ENCODE results near the gene CHD2. TPM values are rescaled to one million over a fixed set of nuclear protein-coding genes. Genes with fewer than 3 reads are reported as not detected.

CHD2 gene
- total RNA-seq, 1 experiment from 2014 or later = 120 TPM

DNA sequence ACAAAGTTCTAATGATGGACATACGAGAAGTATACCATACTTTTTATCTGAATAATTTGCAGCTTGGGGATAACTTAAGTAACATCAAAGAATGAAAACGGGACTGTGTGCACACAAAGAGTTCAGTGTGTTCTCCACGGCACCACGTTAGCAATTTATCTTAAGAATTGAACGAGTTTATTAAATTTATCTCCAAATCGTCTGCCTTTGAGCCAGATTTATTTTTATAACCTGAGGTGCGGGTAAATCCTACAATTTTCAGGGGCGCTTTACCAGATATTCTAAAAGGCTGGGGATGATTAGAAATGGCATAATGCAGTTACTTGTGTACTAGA, 3.5 kb downstream of the CHD2 start:
- H3K27me3 ChIP-seq (ENCODE audit: insufficient read depth, low read depth) = no peaks in the 10 kb centered on the region
- intact Hi-C loops (cut with micrococcal nuclease; ENCODE audit: unreplicated experiment) = no loop called here
- peaks cover 42% of the 10 kb centered on the region for H3K4me1 ChIP-seq (replicated peaks; ENCODE audit: insufficient read depth)
- H3K36me3 ChIP-seq (ENCODE audit: low read depth) = peaks cover 50% of the 10 kb centered on the region
- no peak overlapping the region for H2AFZ ChIP-seq
- no peaks in the 10 kb centered on the region for H3K9me2 ChIP-seq (ENCODE audit: insufficient read depth)
- POLR2A ChIA-PET (ENCODE audit: unreplicated experiment) = interaction anchor here (0.5 to 1.3 kb wide), 6 partner anchors 14 to 102 kb away, joined by 3 to 11 read pairs (median 4); no protein-coding TSS in a partner anchor
- H4K20me1 ChIP-seq (ENCODE audit: insufficient read depth) = peaks cover 19% of the 10 kb centered on the region
- peak overlapping the region; percentile 94 for H3K4me3 ChIP-seq
- H3K79me2 ChIP-seq (ENCODE audit: low read depth) = peaks cover 91% of the 10 kb centered on the region
- H3K27ac ChIP-seq = peak overlapping the region; percentile 98
- no peak for TF ChIP-seq EZH2 (IDR thresholded peaks at IDR 0.05; ENCODE audit: low read depth)
- TF ChIP-seq CTCF (conservative IDR thresholded peaks at IDR 0.05) = no peak
- TSS peak; percentile 92 for BruUV-seq (replicated peaks)
- H3K9me3 ChIP-seq (ENCODE audit: insufficient read depth, low read depth) = no peaks in the 10 kb centered on the region
- peak overlapping the region; percentile 97 for H3K4me2 ChIP-seq
- DNase-seq = no peak
- peaks cover 92% of the 10 kb centered on the region for H3F3A ChIP-seq (ENCODE audit: insufficient read depth, low read depth)
- CTCF ChIA-PET = interaction anchor here (0.8 kb wide), 1 partner anchor 107 kb away, joined by 3 read pairs; no protein-coding TSS in a partner anchor

GRCh38 chr15:92903966-92904721, 4.0 kb downstream of the CHD2 start:
- no peaks in the 10 kb centered on the region for H3K9me3 ChIP-seq (ENCODE audit: insufficient read depth, low read depth)
- H3K4me1 ChIP-seq (replicated peaks; ENCODE audit: insufficient read depth) = peaks cover 45% of the 10 kb centered on the region
- H3K4me2 ChIP-seq = peak overlapping the region; percentile 97
- H3K79me2 ChIP-seq (ENCODE audit: low read depth) = peaks cover 91% of the 10 kb centered on the region
- H3K27me3 ChIP-seq (ENCODE audit: insufficient read depth, low read depth) = no peaks in the 10 kb centered on the region
- peak overlapping the region; percentile 94 for H3K4me3 ChIP-seq
- peaks cover 47% of the 10 kb centered on the region for H3K36me3 ChIP-seq (ENCODE audit: low read depth)
- peak overlapping the region; percentile 98 for H3K27ac ChIP-seq
- no TSS peak for BruUV-seq (replicated peaks)
- H3F3A ChIP-seq (ENCODE audit: insufficient read depth, low read depth) = peaks cover 88% of the 10 kb centered on the region
- no peaks in the 10 kb centered on the region for H3K9me2 ChIP-seq (ENCODE audit: insufficient read depth)
- ChIA-PET CTCF (no interaction called here), POLR2A (ENCODE audit: unreplicated experiment) (interaction anchor here (0.5 to 1.3 kb wide), 6 partner anchors 14 to 102 kb away, joined by 3 to 11 read pairs (median 4); no protein-coding TSS in a partner anchor)
- TF ChIP-seq CTCF (conservative IDR thresholded peaks at IDR 0.05) = no peak
- TF ChIP-seq EZH2 (IDR thresholded peaks at IDR 0.05; ENCODE audit: low read depth) = no peak
- no peak overlapping the region for H2AFZ ChIP-seq
- peak; percentile 93 to 99 for DNase-seq
- intact Hi-C loops (cut with micrococcal nuclease; ENCODE audit: unreplicated experiment) = loop anchor here (1.0 kb wide), 3 partner anchors 22 to 100 kb away; no protein-coding TSS in a partner anchor
- peaks cover 19% of the 10 kb centered on the region for H4K20me1 ChIP-seq (ENCODE audit: insufficient read depth)

- CTCF ChIA-PET = no interaction called here
- peaks cover 49% of the 10 kb centered on the region for H3K4me1 ChIP-seq (replicated peaks; ENCODE audit: insufficient read depth)
Measured at GRCh38 chr15:92904722-92905571, 4.8 kb downstream of the CHD2 start.

More at GRCh38 chr15:92904722-92905571, 4.8 kb downstream of the CHD2 start:
- Histone ChIP-seq H3K36me3 (ENCODE audit: low read depth) (peaks cover 45% of the 10 kb centered on the region), H3K9me3 (ENCODE audit: insufficient read depth, low read depth) (no peaks in the 10 kb centered on the region), H4K20me1 (ENCODE audit: insufficient read depth) (peaks cover 19% of the 10 kb centered on the region), H3K4me2 (peak overlapping the region; percentile 94), H3K9me2 (ENCODE audit: insufficient read depth) (no peaks in the 10 kb centered on the region), H3K27ac (peak overlapping the region; percentile 98), H3K4me3 (peak overlapping the region; percentile 81), H3F3A (ENCODE audit: insufficient read depth, low read depth) (peaks cover 80% of the 10 kb centered on the region), H2AFZ (no peak overlapping the region), H3K79me2 (ENCODE audit: low read depth) (peaks cover 95% of the 10 kb centered on the region), H3K27me3 (ENCODE audit: insufficient read depth, low read depth) (no peaks in the 10 kb centered on the region)
- intact Hi-C loops (cut with micrococcal nuclease; ENCODE audit: unreplicated experiment) = loop anchor here (1.0 kb wide), 3 partner anchors 23 to 101 kb away; no protein-coding TSS in a partner anchor
- TF ChIP-seq EZH2 (IDR thresholded peaks at IDR 0.05; ENCODE audit: low read depth) = no peak
- TF ChIP-seq CTCF (conservative IDR thresholded peaks at IDR 0.05) = no peak
- POLR2A ChIA-PET (ENCODE audit: unreplicated experiment) = interaction anchor here (0.6 to 1.3 kb wide), 3 partner anchors 13 to 246 kb away, joined by 4 to 6 read pairs (median 5); no protein-coding TSS in a partner anchor
- BruUV-seq (replicated peaks) = TSS peak; percentile 4
- DNase-seq = no peak
